Cardiac fibroblast (primary cell): Measurements from ENCODE around the gene ANGEL1.
A peak's percentile ranks its signal among the peaks of the same experiment; 100 is the strongest.

Experiments used
- DNase-seq, 2 donors: peaks; one replicate each; pipeline versions ENCODE4 v3.0.0 to v3.0.0-alpha.2; 2010; ENCODE audit warnings: low read depth in 2 of 2
- H3K4me3 ChIP-seq, 2 donors: replicated peaks in 1 of 2; 1 replicate in 1 of 2; 2 replicates in 1 of 2; pipeline ENCODE4 v1.5.1; 2011; ENCODE audit warnings: low read depth in 2 of 2, low read length in 2 of 2, mild to moderate bottlenecking in 2 of 2, moderate library complexity in 1 of 2
- TF ChIP-seq, protein P1 (sequence below): IDR thresholded peaks from one replicate; pipeline ENCODE4 v1.5.1; 2011; ENCODE audit warnings: low read depth, mild to moderate bottlenecking, low read length, inconsistent platforms

ANGEL1 gene

DNA sequence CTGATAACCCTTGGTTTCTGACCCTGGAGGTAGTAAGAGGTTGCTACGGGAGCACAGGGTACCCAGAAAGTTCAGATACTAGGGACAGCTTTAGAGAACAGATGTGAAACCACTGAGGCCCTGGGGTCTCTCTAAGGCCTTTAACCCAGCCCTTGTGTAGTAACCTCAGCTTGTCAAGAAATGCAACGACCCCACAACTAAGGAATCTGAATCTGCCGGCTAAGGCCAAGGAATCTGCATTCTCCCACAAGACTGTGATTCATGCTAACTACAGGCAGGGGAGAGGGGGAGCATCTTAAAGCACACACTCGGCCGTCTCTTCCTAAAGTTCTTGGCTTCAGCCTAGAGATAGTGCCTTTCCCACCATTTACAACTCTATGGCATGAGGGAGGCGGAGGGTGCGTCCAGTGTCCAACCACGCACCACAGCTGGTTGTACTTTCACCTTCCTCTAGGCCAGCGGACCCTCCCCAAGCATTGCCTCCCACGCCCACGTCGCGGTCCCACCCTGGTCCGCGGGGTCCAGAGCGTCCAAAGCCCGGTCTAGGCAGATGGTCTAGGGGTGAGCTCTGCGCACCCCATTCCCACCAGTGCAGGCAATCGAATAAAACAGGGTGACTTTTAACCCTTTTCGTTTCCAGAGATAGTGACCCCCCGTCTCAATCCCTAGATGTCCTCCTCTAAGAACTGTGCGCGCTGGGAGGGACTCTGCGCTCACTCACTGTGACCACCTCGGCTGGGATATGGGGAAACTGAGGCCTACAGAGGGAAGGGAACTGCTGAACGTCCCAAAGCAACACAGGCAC, 52.1 kb downstream of the ANGEL1 start:
- TF ChIP-seq, protein P1, sequence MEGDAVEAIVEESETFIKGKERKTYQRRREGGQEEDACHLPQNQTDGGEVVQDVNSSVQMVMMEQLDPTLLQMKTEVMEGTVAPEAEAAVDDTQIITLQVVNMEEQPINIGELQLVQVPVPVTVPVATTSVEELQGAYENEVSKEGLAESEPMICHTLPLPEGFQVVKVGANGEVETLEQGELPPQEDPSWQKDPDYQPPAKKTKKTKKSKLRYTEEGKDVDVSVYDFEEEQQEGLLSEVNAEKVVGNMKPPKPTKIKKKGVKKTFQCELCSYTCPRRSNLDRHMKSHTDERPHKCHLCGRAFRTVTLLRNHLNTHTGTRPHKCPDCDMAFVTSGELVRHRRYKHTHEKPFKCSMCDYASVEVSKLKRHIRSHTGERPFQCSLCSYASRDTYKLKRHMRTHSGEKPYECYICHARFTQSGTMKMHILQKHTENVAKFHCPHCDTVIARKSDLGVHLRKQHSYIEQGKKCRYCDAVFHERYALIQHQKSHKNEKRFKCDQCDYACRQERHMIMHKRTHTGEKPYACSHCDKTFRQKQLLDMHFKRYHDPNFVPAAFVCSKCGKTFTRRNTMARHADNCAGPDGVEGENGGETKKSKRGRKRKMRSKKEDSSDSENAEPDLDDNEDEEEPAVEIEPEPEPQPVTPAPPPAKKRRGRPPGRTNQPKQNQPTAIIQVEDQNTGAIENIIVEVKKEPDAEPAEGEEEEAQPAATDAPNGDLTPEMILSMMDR: no peak
- H3K4me3 ChIP-seq: peak overlapping the region; percentile 62 to 87
- DNase-seq: no peak

DNA sequence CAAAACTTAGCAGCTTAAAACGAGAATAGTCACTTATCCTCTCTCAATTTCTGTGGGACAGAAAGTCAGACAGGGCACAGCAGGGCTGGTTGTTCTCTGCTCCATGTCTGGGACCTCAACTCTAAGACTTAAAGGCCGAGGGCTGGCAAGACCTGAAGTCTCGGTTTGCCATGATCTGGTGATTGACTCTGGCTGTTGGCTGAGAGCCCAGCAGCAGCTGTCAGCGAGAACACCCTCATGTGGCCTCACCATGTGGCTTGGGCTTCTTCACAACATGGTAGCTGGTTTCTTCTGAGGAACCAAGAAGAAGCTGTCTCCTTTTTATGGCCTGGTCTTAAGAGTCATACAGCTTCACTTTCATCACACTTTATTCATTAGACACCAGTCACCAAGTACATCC, 53.1 kb downstream of the ANGEL1 start:
- TF ChIP-seq, protein P1: no peak
- no peak for DNase-seq
- no peak overlapping the region for H3K4me3 ChIP-seq

DNA sequence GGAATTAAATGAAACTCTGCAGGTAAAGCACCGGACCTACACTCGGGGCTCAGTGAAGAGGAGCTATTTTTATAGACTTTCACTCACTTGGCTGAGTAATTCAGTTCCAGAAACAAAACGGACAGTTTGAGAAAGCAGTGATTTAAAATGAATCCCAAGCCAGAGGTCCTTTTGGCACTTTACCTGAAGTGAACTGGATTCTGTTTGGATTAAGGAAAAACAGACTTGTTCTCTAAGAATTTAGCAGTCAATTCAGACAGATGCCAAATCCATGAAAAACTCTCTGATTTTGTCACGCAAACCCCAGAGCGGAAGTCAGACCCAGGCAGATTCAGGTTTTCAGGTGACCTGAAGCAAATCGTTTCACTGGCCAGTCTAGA, 56.3 kb downstream of the ANGEL1 start:
- TF ChIP-seq, protein P1: no peak
- no peak overlapping the region for H3K4me3 ChIP-seq
- no peak for DNase-seq

DNA sequence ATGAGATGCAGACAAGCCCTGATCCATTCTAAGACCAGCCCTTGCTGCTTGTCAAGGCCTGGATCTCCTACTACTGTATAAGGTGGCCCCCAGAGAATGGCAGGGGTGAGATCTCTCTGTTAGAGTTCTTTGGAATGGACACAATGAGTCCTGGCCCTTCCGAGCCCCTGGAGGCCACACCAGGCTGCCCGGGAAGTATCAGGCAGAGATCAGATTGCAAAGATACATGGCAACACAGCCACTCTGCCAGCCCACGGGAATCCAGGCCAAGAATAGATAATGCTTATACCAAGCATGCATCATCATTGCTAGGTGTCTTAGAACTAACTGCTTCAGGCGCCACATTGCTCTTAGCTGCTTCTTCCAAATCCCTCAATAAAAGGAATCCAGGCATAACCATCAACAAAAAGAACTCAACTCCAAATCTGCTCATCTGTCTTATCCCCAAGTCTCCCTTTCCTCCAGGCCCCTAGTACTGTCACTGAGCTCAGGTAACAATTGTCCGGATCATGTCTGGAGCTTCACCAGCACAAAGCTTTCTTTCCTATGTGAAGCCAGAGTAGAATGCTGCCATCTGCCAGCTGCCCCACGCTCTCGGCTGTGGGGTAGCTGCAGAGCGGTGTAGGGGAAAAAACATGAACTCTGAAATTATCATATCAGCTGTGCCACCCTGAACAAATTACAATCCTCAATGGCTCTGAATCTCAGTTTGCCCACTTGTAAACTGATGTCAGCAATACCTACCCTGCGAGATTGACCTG, 56.9 kb downstream of the ANGEL1 start:
- TF ChIP-seq, protein P1: no peak
- DNase-seq: no peak
- no peak overlapping the region for H3K4me3 ChIP-seq

DNA sequence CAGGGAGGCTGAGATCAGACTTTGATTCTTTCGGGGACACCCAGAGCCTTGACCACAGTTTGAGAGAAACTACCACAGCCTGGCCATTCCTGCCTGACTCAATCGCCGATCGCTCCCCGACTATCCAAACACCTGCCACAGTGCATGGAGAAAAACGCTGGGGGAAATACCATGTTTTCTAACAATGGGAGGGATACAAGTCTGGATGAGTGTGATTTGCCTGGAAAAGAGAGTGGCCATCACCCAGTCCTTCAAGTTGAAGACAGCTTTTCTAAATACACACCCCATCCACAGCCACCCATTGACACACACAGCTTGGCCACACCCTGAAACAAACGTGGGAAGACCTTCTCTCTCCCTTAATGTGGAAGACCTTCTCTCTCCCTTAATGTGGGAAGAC, 58.1 kb downstream of the ANGEL1 start:
- no peak for DNase-seq
- TF ChIP-seq, protein P1: no peak
- H3K4me3 ChIP-seq: no peak overlapping the region

DNA sequence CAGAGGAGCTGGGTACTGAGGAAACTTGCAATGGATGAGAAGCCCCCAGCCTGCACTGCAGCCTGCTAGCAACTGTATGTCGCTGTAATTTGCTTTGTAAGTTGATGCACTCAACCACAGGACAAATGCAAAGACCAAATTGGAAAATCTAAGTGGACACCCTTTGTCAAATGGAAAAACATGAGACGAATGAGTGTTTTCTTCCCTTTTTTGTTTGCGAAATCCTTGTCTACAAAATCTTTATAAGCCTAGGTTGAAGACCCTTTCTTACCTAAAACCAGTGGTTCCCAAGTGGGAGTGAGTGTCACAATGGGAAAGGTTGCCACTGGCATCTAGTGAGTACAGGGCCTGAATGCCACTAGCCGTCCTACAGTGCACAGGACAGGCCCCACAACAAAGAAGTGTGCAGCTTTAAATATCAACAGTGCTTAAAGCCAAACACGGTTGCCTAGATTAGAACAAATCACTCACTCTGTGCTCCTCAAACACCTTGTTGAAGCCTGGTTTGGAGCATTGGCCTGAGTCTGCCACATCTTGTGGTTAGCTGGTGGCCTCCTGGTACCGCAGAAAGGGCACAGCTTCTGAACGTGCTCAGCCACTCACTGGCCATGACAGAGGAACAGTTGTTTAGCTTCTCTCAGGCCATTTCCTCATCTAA, 59.0 kb downstream of the ANGEL1 start:
- TF ChIP-seq, protein P1: no peak
- no peak for DNase-seq
- no peak overlapping the region for H3K4me3 ChIP-seq
